ENCODE results near the gene GPANK1.

DNA sequence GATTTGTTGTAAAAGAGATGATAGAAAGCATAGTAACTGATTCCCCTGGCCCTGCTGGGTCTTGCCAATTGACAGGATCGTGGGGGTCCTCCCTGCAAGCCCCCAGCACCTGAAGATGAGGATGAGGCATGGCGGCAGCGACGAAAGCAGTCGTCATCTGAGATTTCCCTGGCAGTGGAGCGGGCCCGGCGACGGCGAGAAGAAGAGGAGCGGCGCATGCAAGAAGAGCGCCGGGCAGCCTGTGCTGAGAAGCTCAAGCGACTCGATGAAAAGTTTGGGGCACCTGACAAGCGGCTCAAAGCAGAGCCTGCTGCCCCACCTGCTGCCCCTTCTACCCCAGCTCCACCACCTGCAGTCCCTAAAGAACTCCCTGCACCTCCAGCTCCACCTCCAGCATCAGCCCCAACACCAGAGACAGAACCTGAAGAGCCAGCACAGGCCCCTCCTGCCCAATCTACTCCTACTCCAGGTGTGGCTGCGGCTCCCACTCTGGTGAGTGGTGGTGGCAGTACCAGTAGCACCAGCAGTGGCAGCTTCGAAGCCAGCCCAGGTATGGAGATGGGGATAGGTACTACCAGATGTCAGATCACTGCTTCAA, 37.0 kb downstream of the GPANK1 start:
- TF ChIP-seq, protein P1, sequence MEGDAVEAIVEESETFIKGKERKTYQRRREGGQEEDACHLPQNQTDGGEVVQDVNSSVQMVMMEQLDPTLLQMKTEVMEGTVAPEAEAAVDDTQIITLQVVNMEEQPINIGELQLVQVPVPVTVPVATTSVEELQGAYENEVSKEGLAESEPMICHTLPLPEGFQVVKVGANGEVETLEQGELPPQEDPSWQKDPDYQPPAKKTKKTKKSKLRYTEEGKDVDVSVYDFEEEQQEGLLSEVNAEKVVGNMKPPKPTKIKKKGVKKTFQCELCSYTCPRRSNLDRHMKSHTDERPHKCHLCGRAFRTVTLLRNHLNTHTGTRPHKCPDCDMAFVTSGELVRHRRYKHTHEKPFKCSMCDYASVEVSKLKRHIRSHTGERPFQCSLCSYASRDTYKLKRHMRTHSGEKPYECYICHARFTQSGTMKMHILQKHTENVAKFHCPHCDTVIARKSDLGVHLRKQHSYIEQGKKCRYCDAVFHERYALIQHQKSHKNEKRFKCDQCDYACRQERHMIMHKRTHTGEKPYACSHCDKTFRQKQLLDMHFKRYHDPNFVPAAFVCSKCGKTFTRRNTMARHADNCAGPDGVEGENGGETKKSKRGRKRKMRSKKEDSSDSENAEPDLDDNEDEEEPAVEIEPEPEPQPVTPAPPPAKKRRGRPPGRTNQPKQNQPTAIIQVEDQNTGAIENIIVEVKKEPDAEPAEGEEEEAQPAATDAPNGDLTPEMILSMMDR (IDR thresholded peaks at IDR 0.05): no peak
- TF ChIP-seq POLR2A (IDR thresholded peaks at IDR 0.05): no peak
